ENCODE results near the gene NANOS3.
A peak's percentile ranks its signal among the peaks of the same experiment; 100 is the strongest.

Gene NANOS3

DNA sequence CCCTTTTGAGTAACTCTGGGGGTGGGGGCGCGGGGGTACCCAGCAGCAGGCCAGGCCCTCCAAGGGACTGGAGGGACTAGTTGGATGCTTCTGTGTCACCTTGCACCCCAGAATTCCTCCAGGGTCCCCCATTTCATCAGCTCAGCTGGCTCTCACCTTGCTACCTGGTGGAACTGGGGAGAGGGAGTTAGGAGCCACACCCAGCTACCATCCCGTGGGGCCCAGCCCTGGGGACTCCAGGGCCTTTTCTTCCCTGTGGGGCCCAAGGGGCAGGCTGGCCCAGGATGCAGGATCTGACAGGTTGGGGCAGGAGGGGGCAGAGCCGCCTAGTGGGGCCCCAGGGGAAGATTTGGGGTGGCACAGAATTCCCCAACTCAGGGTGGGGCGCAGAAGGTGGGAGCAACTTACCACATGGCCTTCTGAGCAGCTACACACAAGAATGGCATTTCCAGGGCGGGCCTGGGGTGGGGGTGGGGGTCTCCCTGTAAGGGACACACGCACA is 32.8 kb upstream of the NANOS3 start:
- peak; percentile 99 for DNase-seq (ENCODE audit: low read depth)
- peak overlapping the region; percentile 75 for H3K4me3 ChIP-seq (ENCODE audit: low read length)
- TF ChIP-seq, protein P1, sequence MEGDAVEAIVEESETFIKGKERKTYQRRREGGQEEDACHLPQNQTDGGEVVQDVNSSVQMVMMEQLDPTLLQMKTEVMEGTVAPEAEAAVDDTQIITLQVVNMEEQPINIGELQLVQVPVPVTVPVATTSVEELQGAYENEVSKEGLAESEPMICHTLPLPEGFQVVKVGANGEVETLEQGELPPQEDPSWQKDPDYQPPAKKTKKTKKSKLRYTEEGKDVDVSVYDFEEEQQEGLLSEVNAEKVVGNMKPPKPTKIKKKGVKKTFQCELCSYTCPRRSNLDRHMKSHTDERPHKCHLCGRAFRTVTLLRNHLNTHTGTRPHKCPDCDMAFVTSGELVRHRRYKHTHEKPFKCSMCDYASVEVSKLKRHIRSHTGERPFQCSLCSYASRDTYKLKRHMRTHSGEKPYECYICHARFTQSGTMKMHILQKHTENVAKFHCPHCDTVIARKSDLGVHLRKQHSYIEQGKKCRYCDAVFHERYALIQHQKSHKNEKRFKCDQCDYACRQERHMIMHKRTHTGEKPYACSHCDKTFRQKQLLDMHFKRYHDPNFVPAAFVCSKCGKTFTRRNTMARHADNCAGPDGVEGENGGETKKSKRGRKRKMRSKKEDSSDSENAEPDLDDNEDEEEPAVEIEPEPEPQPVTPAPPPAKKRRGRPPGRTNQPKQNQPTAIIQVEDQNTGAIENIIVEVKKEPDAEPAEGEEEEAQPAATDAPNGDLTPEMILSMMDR (IDR thresholded peaks at IDR 0.05; ENCODE audit: insufficient read depth, low read depth, low read length, missing control alignments), result peak; percentile 27

- TF ChIP-seq, protein P1 (IDR thresholded peaks at IDR 0.05; ENCODE audit: insufficient read depth, low read depth, low read length, missing control alignments), result no peak
- peak overlapping the region; percentile 34 for H3K4me3 ChIP-seq (ENCODE audit: low read length)
- peak; percentile 86 for DNase-seq (ENCODE audit: low read depth)
Observed at GRCh38 chr19:13846557-13847406, 30.2 kb upstream of the NANOS3 start.

- TF ChIP-seq, protein P1 (IDR thresholded peaks at IDR 0.05; ENCODE audit: insufficient read depth, low read depth, low read length, missing control alignments), result no peak
- peak; percentile 89 for DNase-seq (ENCODE audit: low read depth)
- H3K4me3 ChIP-seq (ENCODE audit: low read length), result peak overlapping the region; percentile 34
Observed at GRCh38 chr19:13847407-13848339, 29.3 kb upstream of the NANOS3 start.

GRCh38 chr19:13848340-13848677 is 28.6 kb upstream of the NANOS3 start:
- no peak overlapping the region for H3K4me3 ChIP-seq (ENCODE audit: low read length)
- DNase-seq (ENCODE audit: low read depth), result no peak
- TF ChIP-seq, protein P1 (IDR thresholded peaks at IDR 0.05; ENCODE audit: insufficient read depth, low read depth, low read length, missing control alignments), result no peak

GRCh38 chr19:13848798-13849676 is 27.9 kb upstream of the NANOS3 start:
- H3K4me3 ChIP-seq (ENCODE audit: low read length), result no peak overlapping the region
- TF ChIP-seq, protein P1 (IDR thresholded peaks at IDR 0.05; ENCODE audit: insufficient read depth, low read depth, low read length, missing control alignments), result no peak
- no peak for DNase-seq (ENCODE audit: low read depth)
